GM12892 (cell line): ENCODE results near the gene KLHL25.

Experiments
- POLR2A ChIP-seq: IDR thresholded peaks from 2 replicates; pipeline ENCODE4 v1.6.1; 2011; ENCODE audit warnings: low read depth, low read length, control low read depth
- POLR2AphosphoS5 ChIP-seq: IDR thresholded peaks from 2 replicates; pipeline ENCODE4 v1.6.1; 2011; ENCODE audit warnings: low read depth, low read length, control low read depth

DNA sequence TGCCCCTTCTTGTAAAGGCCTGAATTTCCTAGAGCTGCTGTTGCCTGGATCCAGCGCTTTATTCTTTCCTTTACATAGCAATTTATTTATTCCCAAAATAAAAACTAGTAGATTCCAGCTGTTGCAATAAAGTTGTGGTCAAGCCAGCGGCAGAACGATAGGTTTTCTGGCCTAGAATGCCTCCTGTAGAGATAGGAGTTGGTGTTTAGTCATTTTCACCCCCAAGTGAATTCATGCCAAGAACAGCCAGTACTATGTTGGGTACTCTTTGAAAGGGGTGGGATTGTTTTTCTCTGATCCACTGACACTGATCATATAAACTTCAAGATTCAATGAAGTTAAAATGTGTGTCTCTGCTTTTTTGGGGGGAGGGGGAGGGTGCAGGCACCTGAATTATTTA lies 69.7 kb downstream of the KLHL25 start:
- TF ChIP-seq POLR2A (no peak), POLR2AphosphoS5 (no peak)
